H1 (cell line): ENCODE measurements around the gene OSBPL2. TPM values are rescaled to one million over a fixed set of nuclear protein-coding genes. Genes with fewer than 3 reads are reported as not detected.

Experiments
- CTCF ChIA-PET: fragments of 300-600 bp; sonication (Branson Sonifier 250); formaldehyde crosslinking; loops from one replicate; lab custom pipeline; 2021; ENCODE audit not compliant: partially characterized antibody; lab: Charles Lee
- POLR2A ChIA-PET: fragments of 300-600 bp; sonication (Branson Sonifier 250); formaldehyde crosslinking; loops from one replicate; lab custom pipeline; 2021; ENCODE audit warnings: inconsistent platforms; ENCODE audit not compliant: partially characterized antibody; lab: Charles Lee
- DNase-seq, 2 experiments: peaks; one replicate each; pipeline versions ENCODE4 v3.0.0 to v3.0.0-alpha.2; 2010 to 2022; ENCODE audit warnings: low spot score in 2 of 2, low read depth in 1 of 2, mixed read lengths in 1 of 2
- FAIRE-seq: peaks from 2 replicates; lab custom pipeline; 2011; peaks lifted over from hg19 to GRCh38; lab: Jason Lieb, UNC
- H2AFZ ChIP-seq: 2 replicates; pipeline ENCODE4 v1.8.1; 2012; ENCODE audit warnings: low read length, inconsistent platforms
- H2AK5ac ChIP-seq: 2 replicates; pipeline ENCODE4 v1.6.1; 2013; ENCODE audit warnings: low read depth, low read length
- H2BK120ac ChIP-seq: replicated peaks from 2 replicates; pipeline ENCODE3; 2013; ENCODE audit warnings: low read depth, low read length, inconsistent platforms
- H2BK12ac ChIP-seq: 2 replicates; pipeline ENCODE4 v1.6.1; 2013; ENCODE audit warnings: low read depth, low read length
- H2BK15ac ChIP-seq: 2 replicates; pipeline ENCODE4 v1.6.1; 2013; ENCODE audit warnings: low read length
- H2BK20ac ChIP-seq: 2 replicates; pipeline ENCODE4 v1.6.1; 2013; ENCODE audit warnings: low read length
- H2BK5ac ChIP-seq: 2 replicates; pipeline ENCODE4 v1.6.1; 2013; ENCODE audit warnings: low read depth, low read length
- H3K14ac ChIP-seq: 2 replicates; pipeline ENCODE4 v1.6.1; 2013; ENCODE audit warnings: inconsistent platforms; ENCODE audit not compliant: insufficient read length
- H3K18ac ChIP-seq: 2 replicates; pipeline ENCODE4 v1.6.1; 2013; ENCODE audit warnings: low read length; ENCODE audit errors: extremely low read depth
- H3K23ac ChIP-seq: 2 replicates; pipeline ENCODE4 v1.6.1; 2013; ENCODE audit warnings: inconsistent platforms; ENCODE audit not compliant: insufficient read length
- H3K23me2 ChIP-seq: 2 replicates; pipeline ENCODE4 v1.6.1; 2013; ENCODE audit warnings: low read depth, low read length
- H3K27ac ChIP-seq: 2 replicates; pipeline ENCODE4 v1.6.1; 2011; ENCODE audit warnings: low read depth, low read length, inconsistent platforms
- H3K27me3 ChIP-seq, 4 experiments: replicated peaks in 1 of 4; 1 replicate in 1 of 4; 2 replicates in 3 of 4; pipeline versions ENCODE4 v1.6.1 to v1.8.1; 2011 to 2013; ENCODE audit warnings: low read length in 3 of 4, mild to moderate bottlenecking in 3 of 4, inconsistent platforms in 2 of 4, mixed read lengths in 2 of 4, moderate library complexity in 1 of 4; ENCODE audit not compliant: control insufficient read depth in 3 of 4, insufficient read depth in 3 of 4; ENCODE audit errors: extremely low read depth in 1 of 4
- H3K36me3 ChIP-seq, 4 experiments: 2 replicates each; pipeline versions ENCODE4 v1.6.1 to v1.8.1; 2011 to 2013; ENCODE audit warnings: mild to moderate bottlenecking in 4 of 4, low read length in 3 of 4, moderate library complexity in 2 of 4, control low read depth in 1 of 4, inconsistent platforms in 1 of 4; ENCODE audit not compliant: insufficient read depth in 4 of 4, control insufficient read depth in 2 of 4
- H3K4ac ChIP-seq: replicated peaks from 2 replicates; pipeline ENCODE3; 2013; ENCODE audit warnings: low read length, low read depth, mixed read lengths, inconsistent platforms; ENCODE audit not compliant: insufficient read length
- H3K4me1 ChIP-seq, 4 experiments: replicated peaks in 1 of 4; 1 replicate in 1 of 4; 2 replicates in 3 of 4; pipeline versions ENCODE4 v1.6.1 to v1.8.1; 2011 to 2013; ENCODE audit warnings: low read length in 3 of 4, inconsistent platforms in 2 of 4, mixed read lengths in 1 of 4; ENCODE audit not compliant: insufficient read depth in 4 of 4, control insufficient read depth in 3 of 4
- H3K4me2 ChIP-seq, 2 experiments: 2 replicates each; pipeline versions ENCODE4 v1.6.1 to v1.8.1; 2011 to 2013; ENCODE audit warnings: low read depth in 2 of 2, low read length in 2 of 2, control low read depth in 1 of 2, inconsistent platforms in 1 of 2, mild to moderate bottlenecking in 1 of 2; ENCODE audit not compliant: insufficient read depth in 1 of 2
- H3K4me3 ChIP-seq, 4 experiments: fragments of 200-600, 300-600 bp in 1 of 4; sonication (generic), shearing (Covaris generic), sonication (Bioruptor Twin) in 1 of 4; 2 replicates each; pipeline versions ENCODE4 v1.5.1 to v1.8.1; 2011 to 2016; ENCODE audit warnings: low read length in 4 of 4, low read depth in 3 of 4, control low read depth in 2 of 4, inconsistent platforms in 2 of 4, mild to moderate bottlenecking in 2 of 4, mixed read lengths in 1 of 4, moderate library complexity in 1 of 4; ENCODE audit not compliant: insufficient read depth in 2 of 4; ENCODE audit errors: extremely low read depth in 1 of 4
- H3K56ac ChIP-seq: replicated peaks from 2 replicates; pipeline ENCODE3; 2013; ENCODE audit warnings: low read depth, mild to moderate bottlenecking, mixed read lengths, low read length, inconsistent platforms; ENCODE audit not compliant: insufficient read length
- H3K79me1 ChIP-seq: 2 replicates; pipeline ENCODE4 v1.6.1; 2013; ENCODE audit warnings: low read depth, low read length, control low read depth
- H3K79me2 ChIP-seq, 2 experiments: 2 replicates each; pipeline versions ENCODE4 v1.6.1 to v1.8.1; 2012 to 2013; ENCODE audit warnings: low read length in 2 of 2, mild to moderate bottlenecking in 2 of 2, inconsistent platforms in 1 of 2; ENCODE audit not compliant: insufficient read depth in 2 of 2, control insufficient read depth in 1 of 2
- H3K9ac ChIP-seq, 4 experiments: replicated peaks in 1 of 4; 1 replicate in 1 of 4; 2 replicates in 3 of 4; pipeline versions ENCODE4 v1.6.1 to v1.8.1; 2011 to 2013; ENCODE audit warnings: low read depth in 3 of 4, low read length in 3 of 4, control low read depth in 2 of 4, mild to moderate bottlenecking in 2 of 4, moderate library complexity in 2 of 4, inconsistent platforms in 1 of 4; ENCODE audit errors: extremely low read depth in 1 of 4
- H3K9me3 ChIP-seq, 2 experiments: 2 replicates each; pipeline versions ENCODE4 v1.6.1 to v1.8.1; 2012 to 2013; ENCODE audit warnings: mild to moderate bottlenecking in 2 of 2, moderate library complexity in 2 of 2, control low read depth in 1 of 2, inconsistent platforms in 1 of 2, low read depth in 1 of 2, low read length in 1 of 2, mixed read lengths in 1 of 2; ENCODE audit not compliant: insufficient read depth in 2 of 2
- H4K20me1 ChIP-seq, 2 experiments: replicated peaks in 1 of 2; 2 replicates each; pipeline versions ENCODE3 to v1.8.1; 2011 to 2013; ENCODE audit warnings: inconsistent platforms in 2 of 2, low read length in 2 of 2, mild to moderate bottlenecking in 1 of 2; ENCODE audit not compliant: insufficient read depth in 2 of 2, control insufficient read depth in 1 of 2
- H4K5ac ChIP-seq: 2 replicates; pipeline ENCODE4 v1.6.1; 2013; ENCODE audit warnings: low read length, low read depth, mixed read lengths, inconsistent platforms; ENCODE audit not compliant: insufficient read length
- H4K8ac ChIP-seq: 2 replicates; pipeline ENCODE4 v1.8.0; 2013; ENCODE audit warnings: mild to moderate bottlenecking, moderate library complexity, low read length, inconsistent platforms; ENCODE audit not compliant: insufficient read depth; ENCODE audit errors: extremely low read depth
- H4K91ac ChIP-seq: replicated peaks from 2 replicates; pipeline ENCODE3; 2013; ENCODE audit warnings: low read length, mixed read lengths, inconsistent platforms; ENCODE audit not compliant: insufficient read length
- RFX5 ChIP-seq: IDR thresholded peaks from 2 replicates; pipeline ENCODE4 v1.6.1; 2011; ENCODE audit warnings: low read depth, low read length, improper control_type of control experiment, borderline replicate concordance
- RXRA ChIP-seq: IDR thresholded peaks from 2 replicates; pipeline ENCODE4 v1.6.1; 2011; ENCODE audit warnings: low read depth, mild to moderate bottlenecking, low read length, moderate library complexity; ENCODE audit not compliant: insufficient read depth
- whole genome bisulfite sequencing, 2 experiments: shearing (Covaris generic) in 1 of 2; methylation state at CpG; one replicate each; pipeline versions ENCODE4 v1.1.6 to v1.1.7; 2013 to 2015; ENCODE audit warnings: low lambda C conversion rate in 2 of 2, mixed read lengths in 2 of 2, inconsistent platforms in 1 of 2, low coverage in 1 of 2, missing lambda C conversion rate in 1 of 2; ENCODE audit not compliant: insufficient replicate concordance in 2 of 2, insufficient coverage in 1 of 2, insufficient read length in 1 of 2; ENCODE audit errors: extremely low coverage in 1 of 2, missing lambda C conversion rate in 1 of 2; 5-methylcytosine and 5-hydroxymethylcytosine counted together
- polyA plus RNA-seq, 7 experiments: library from polyadenylated mRNA; depleted of rRNA in 3 of 7; stranded (reverse) in 5 of 7; unstranded in 2 of 7; fragments of >200 nt in 5 of 7; fragments of 200-250 nt in 2 of 7; gene quantifications; 1 replicate in 5 of 7; 2 replicates in 1 of 7; 4 replicates in 1 of 7; pipeline versions ENCODE4 v1.2.1 to v1.2.3, GENCODE V29; 2011 to 2013; ENCODE audit warnings: missing spikeins in 2 of 7, mixed read lengths in 2 of 7
- total RNA-seq: library from RNA; stranded (reverse); fragmentation: NEBNext Ultra II Directional; extraction: Animal tissue kit (Norgen Biotek cat#: 25700); gene quantifications from 2 replicates; pipeline ENCODE4 v1.2.1, GENCODE V29; 2021

OSBPL2 gene
- total and polyA plus RNA-seq, 2 of the 8 experiments (the other 6 are each of a cell fraction or from before 2014, with no cell fraction given), result 11.7 to 42.4 TPM

DNA sequence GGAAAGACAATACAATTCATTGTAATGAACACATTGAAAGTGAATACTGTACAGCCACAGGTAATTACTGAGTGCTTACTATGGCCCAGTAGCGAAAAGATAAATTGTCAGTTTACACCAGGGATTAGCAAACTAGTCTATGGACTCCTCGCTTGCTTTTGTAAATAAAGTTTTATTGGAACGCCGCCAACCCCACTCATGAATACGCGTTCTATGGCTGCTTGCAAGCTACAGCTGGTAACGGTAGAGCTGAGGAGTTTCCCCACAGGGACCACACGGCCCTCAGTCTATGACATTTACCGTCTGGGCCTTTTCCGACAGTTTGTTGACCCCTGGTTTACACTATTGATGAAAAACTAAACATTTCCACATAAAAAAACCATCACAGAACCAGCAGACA lies 104.6 kb downstream of the OSBPL2 start:
- no peak overlapping the region for H2AFZ ChIP-seq
- 90% methylated on average over 10 of the region's 10 CpGs; no CpG with 5 or more reads in 1 of the 2 experiments for WGBS, 2 experiments
- H3K23ac ChIP-seq, result no peak overlapping the region
- no peaks in the 10 kb centered on the region for H3K27me3 ChIP-seq
- H3K4ac ChIP-seq, result no peak overlapping the region
- H4K8ac ChIP-seq, result no peak overlapping the region
- no peak overlapping the region for H4K5ac ChIP-seq
- H4K20me1 ChIP-seq, result peaks cover 0 to 14% of the 10 kb centered on the region in 2 experiments
- H3K79me2 ChIP-seq, result no peaks in the 10 kb centered on the region
- FAIRE-seq (no peak), DNase-seq (no peak)
- no peak overlapping the region for H2BK20ac ChIP-seq
- H2BK120ac ChIP-seq, result no peak overlapping the region
- no peak overlapping the region for H3K27ac ChIP-seq
- no peak overlapping the region for H3K56ac ChIP-seq
- H4K91ac ChIP-seq, result no peak overlapping the region
- no peak overlapping the region for H3K14ac ChIP-seq
- H3K4me1 ChIP-seq, result no peaks in the 10 kb centered on the region
- H2BK15ac ChIP-seq, result no peak overlapping the region
- H3K4me3 ChIP-seq, result no peak overlapping the region
- H3K4me2 ChIP-seq, result no peak overlapping the region
- no peak overlapping the region for H3K18ac ChIP-seq
- no peaks in the 10 kb centered on the region for H3K9me3 ChIP-seq
- no peak overlapping the region for H3K9ac ChIP-seq
- POLR2A ChIA-PET, result interaction anchor here (0.6 to 12.3 kb wide), 6 partner anchors 10 to 36 kb away, joined by 3 to 95 read pairs (median 4); no protein-coding TSS in a partner anchor
- H2BK12ac ChIP-seq, result no peak overlapping the region
- no peaks in the 10 kb centered on the region for H3K23me2 ChIP-seq
- peaks cover 25 to 63% (median 55%) of the 10 kb centered on the region in 4 experiments for H3K36me3 ChIP-seq
- CTCF ChIA-PET, result interaction anchor here (1.8 to 3.6 kb wide), 2 partner anchors 27 to 40 kb away, joined by 5 to 17 read pairs; no protein-coding TSS in a partner anchor
- no peaks in the 10 kb centered on the region; the same call in 1 of the 2 replicates for H3K79me1 ChIP-seq
- no peak for TF ChIP-seq RXRA
- TF ChIP-seq RFX5, result no peak
- TF ChIP-seq, all 59 proteins: peak for 0
- Histone ChIP-seq H2BK5ac (no peak overlapping the region), H2AK5ac (no peak overlapping the region)
